MCF 10A (cell line): ENCODE data around the gene GRM5. TPM values are rescaled to one million over a fixed set of nuclear protein-coding genes. Genes with fewer than 3 reads are reported as not detected.
A peak's percentile ranks its signal among the peaks of the same experiment; 100 is the strongest.

Experiments
- BruUV-seq: library from RNA; stranded (reverse); fragments of 400-500 nt; replicated peaks from 2 replicates; lab custom pipeline; 2021; lab: Mats Ljungman, UMichigan
- CTCF ChIA-PET: fragments of 300-600 bp; sonication (Branson Sonifier 250); formaldehyde crosslinking; extraction: SDS; loops from one replicate; lab custom pipeline; 2021; ENCODE audit warnings: antibody characterized with exemption, inconsistent platforms; lab: Yijun Ruan, JAX
- POLR2A ChIA-PET: fragments of 300-600, 350-650 bp; sonication (Branson Sonifier 250); formaldehyde crosslinking; extraction: SDS; loops from one replicate; lab custom pipeline; 2020; ENCODE audit warnings: antibody characterized with exemption, inconsistent platforms; lab: Yijun Ruan, JAX
- DNase-seq: peaks from one replicate; pipeline ENCODE4 v3.0.0-alpha.2; 2018; ENCODE audit not compliant: unreplicated experiment
- H3K27ac Mint-ChIP-seq: one replicate; pipeline ENCODE4 v1.8.0; 2022; ENCODE audit warnings: mild to moderate bottlenecking, low read depth, mixed read lengths; ENCODE audit not compliant: unreplicated experiment
- H3K27me3 Mint-ChIP-seq: one replicate; pipeline ENCODE4 v1.8.0; 2022; ENCODE audit warnings: mixed read lengths; ENCODE audit not compliant: insufficient read depth, unreplicated experiment
- H3K36me3 Mint-ChIP-seq: one replicate; pipeline ENCODE4 v1.8.0; 2022; ENCODE audit warnings: mild to moderate bottlenecking, moderate library complexity, mixed read lengths; ENCODE audit not compliant: insufficient read depth, unreplicated experiment
- H3K4me1 Mint-ChIP-seq: one replicate; pipeline ENCODE4 v1.8.0; 2022; ENCODE audit warnings: mixed read lengths; ENCODE audit not compliant: insufficient read depth, unreplicated experiment
- H3K4me3 Mint-ChIP-seq: one replicate; pipeline ENCODE4 v1.8.0; 2022; ENCODE audit warnings: mild to moderate bottlenecking, moderate library complexity, mixed read lengths; ENCODE audit not compliant: unreplicated experiment
- H3K9me3 Mint-ChIP-seq: one replicate; pipeline ENCODE4 v1.8.0; 2022; ENCODE audit warnings: mixed read lengths; ENCODE audit not compliant: unreplicated experiment
- intact Hi-C: fragments of 100-400 bp; cut with micrococcal nuclease; formaldehyde crosslinking; loops from 2 replicates; pipeline ENCODE4 v1.14.1; 2022
- total RNA-seq: library from RNA; stranded (reverse); gene quantifications from 2 replicates; pipeline ENCODE4 v1.2.3, GENCODE V29; 2022
- TF ChIP-seq, protein P1 (sequence below): fragments of 200-600 bp; IDR thresholded peaks from one replicate; pipeline ENCODE4 v1.8.0; 2022; ENCODE audit warnings: antibody characterized with exemption, mild to moderate bottlenecking; ENCODE audit not compliant: unreplicated experiment

The GRM5 gene
- total RNA-seq, 1 experiment from 2014 or later, result not detected

DNA sequence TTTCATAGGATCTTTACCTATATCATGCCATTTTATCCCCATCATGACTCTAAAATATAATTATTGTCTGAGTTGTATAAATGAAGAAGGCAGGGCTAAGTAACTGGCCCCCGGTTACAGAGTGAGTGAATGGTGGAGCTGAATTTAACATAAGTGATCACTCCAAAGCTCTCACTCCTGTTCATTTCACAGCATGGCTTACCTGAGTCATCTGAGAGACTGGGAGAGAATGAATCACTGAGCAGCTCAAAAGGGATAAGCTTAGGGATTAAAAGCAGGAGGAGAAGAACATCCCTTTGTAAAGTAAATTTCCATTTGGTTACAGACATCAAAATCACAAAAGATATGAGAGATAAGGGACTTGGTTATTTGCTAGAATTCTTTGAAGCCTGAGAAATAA lies 434.3 kb downstream of the GRM5 start:
- DNase-seq, result peak; percentile 33
- CTCF ChIA-PET, result interaction anchor here (1.0 to 1.1 kb wide), 2 partner anchors 9 to 255 kb away, joined by 3 read pairs; no protein-coding TSS in a partner anchor
- Mint-ChIP-seq H3K9me3 (no peaks in the 10 kb centered on the region), H3K27ac (no peak overlapping the region), H3K4me3 (no peak overlapping the region), H3K4me1 (no peaks in the 10 kb centered on the region), H3K36me3 (no peaks in the 10 kb centered on the region), H3K27me3 (no peaks in the 10 kb centered on the region)
- intact Hi-C loops, result no loop called here
- TF ChIP-seq, protein P1, sequence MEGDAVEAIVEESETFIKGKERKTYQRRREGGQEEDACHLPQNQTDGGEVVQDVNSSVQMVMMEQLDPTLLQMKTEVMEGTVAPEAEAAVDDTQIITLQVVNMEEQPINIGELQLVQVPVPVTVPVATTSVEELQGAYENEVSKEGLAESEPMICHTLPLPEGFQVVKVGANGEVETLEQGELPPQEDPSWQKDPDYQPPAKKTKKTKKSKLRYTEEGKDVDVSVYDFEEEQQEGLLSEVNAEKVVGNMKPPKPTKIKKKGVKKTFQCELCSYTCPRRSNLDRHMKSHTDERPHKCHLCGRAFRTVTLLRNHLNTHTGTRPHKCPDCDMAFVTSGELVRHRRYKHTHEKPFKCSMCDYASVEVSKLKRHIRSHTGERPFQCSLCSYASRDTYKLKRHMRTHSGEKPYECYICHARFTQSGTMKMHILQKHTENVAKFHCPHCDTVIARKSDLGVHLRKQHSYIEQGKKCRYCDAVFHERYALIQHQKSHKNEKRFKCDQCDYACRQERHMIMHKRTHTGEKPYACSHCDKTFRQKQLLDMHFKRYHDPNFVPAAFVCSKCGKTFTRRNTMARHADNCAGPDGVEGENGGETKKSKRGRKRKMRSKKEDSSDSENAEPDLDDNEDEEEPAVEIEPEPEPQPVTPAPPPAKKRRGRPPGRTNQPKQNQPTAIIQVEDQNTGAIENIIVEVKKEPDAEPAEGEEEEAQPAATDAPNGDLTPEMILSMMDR, result no peak
- POLR2A ChIA-PET, result interaction anchor here (1.3 kb wide), 1 partner anchor 9 kb away, joined by 5 read pairs; no protein-coding TSS in a partner anchor
- BruUV-seq, result no TSS peak

DNA sequence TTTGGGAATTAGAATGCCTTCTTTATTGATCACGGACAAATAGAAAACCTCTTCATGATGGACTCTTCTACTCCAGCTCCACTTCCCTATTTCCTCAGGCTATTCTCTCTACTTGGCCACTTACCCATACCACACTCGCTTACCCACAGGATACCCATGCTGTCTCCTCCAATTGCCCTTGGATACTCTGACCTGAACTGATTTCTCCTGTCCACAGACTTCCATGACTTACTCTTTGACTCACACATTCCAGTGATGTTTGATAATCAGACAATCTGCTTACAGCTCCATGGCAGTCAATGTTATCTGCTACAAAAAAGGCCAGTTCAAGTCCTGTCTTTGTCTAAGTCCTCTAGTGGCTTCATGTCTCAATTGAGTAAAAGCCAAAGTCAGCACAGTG lies 436.3 kb downstream of the GRM5 start:
- intact Hi-C loops, result no loop called here
- TF ChIP-seq, protein P1, result no peak
- Mint-ChIP-seq H3K27ac (no peak overlapping the region), H3K4me3 (no peak overlapping the region), H3K36me3 (no peaks in the 10 kb centered on the region), H3K27me3 (no peaks in the 10 kb centered on the region), H3K9me3 (no peaks in the 10 kb centered on the region), H3K4me1 (no peaks in the 10 kb centered on the region)
- BruUV-seq, result no TSS peak
- CTCF ChIA-PET, result no interaction called here
- POLR2A ChIA-PET, result no interaction called here
- no peak for DNase-seq

- intact Hi-C loops, result no loop called here
- Mint-ChIP-seq H3K27ac (no peak overlapping the region), H3K4me3 (no peak overlapping the region), H3K4me1 (no peaks in the 10 kb centered on the region), H3K9me3 (no peaks in the 10 kb centered on the region), H3K27me3 (no peaks in the 10 kb centered on the region), H3K36me3 (no peaks in the 10 kb centered on the region)
- ChIA-PET CTCF (no interaction called here), POLR2A (no interaction called here)
- BruUV-seq, result no TSS peak
- TF ChIP-seq, protein P1, result no peak
- DNase-seq, result no peak
These were observed 439.6 kb downstream of the GRM5 start for GRCh38 chr11:88626216-88626615.

DNA sequence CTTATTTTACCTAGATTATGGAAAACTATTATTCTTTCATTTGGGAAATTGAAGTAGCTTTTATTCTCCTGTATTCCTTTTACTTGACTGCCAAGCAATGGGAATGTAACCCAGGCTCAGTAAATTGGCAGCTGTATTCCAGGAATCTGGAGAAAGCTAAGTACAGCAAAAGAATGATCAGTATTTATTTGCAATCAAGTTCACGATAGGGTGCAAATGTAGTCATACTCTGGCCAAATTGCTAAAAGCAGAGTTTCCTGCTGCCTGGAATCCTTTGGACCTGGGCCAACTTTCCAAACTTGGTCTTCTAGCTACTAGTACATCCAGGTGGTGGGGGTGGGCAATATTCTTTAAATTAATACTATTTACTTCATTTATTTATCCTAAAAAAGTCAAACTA lies 442.3 kb downstream of the GRM5 start:
- H3K27ac Mint-ChIP-seq, result no peak overlapping the region
- intact Hi-C loops, result no loop called here
- no peak for DNase-seq
- no peak overlapping the region for H3K4me3 Mint-ChIP-seq
- no TSS peak for BruUV-seq
- TF ChIP-seq, protein P1, result no peak
- POLR2A ChIA-PET, result no interaction called here
- H3K27me3 Mint-ChIP-seq, result no peaks in the 10 kb centered on the region
- no peaks in the 10 kb centered on the region for H3K36me3 Mint-ChIP-seq
- no peaks in the 10 kb centered on the region for H3K9me3 Mint-ChIP-seq
- H3K4me1 Mint-ChIP-seq, result no peaks in the 10 kb centered on the region
- CTCF ChIA-PET, result no interaction called here
